ENCODE results near the gene ALG14.
A peak's percentile ranks its signal among the peaks of the same experiment; 100 is the strongest.

ALG14 gene

GRCh38 chr1:95116580-95117206 is 43.9 kb upstream of the ALG14 start:
- CTCF ChIA-PET, result interaction anchor here (0.8 to 1.7 kb wide), 5 partner anchors 32 to 134 kb away, joined by 3 to 7 read pairs (median 4); no protein-coding TSS in a partner anchor
- POLR2A ChIA-PET, result no interaction called here
- peak overlapping the region; percentile 40 to 80 (median 67) for H3K4me3 ChIP-seq (ENCODE audit: control insufficient read depth in 1 of 7, extremely low read depth in 1 of 7, insufficient read depth in 4 of 7, low read depth in 2 of 7, low read length in 6 of 7)
- no peaks in the 10 kb centered on the region for H3K9me3 ChIP-seq (ENCODE audit: control extremely low read depth in 1 of 5, control insufficient read depth in 4 of 5, insufficient read depth in 2 of 5, low read depth in 1 of 5, low read length in 4 of 5)
- peak; percentile 60 to 82 (median 69) for DNase-seq
- H3K27ac ChIP-seq (ENCODE audit: insufficient read depth in 1 of 2, low read depth in 1 of 2, low read length in 2 of 2, poor library complexity in 1 of 2, severe bottlenecking in 2 of 2), result no peak overlapping the region
- peaks cover 0 to 15% (median 13%) of the 10 kb centered on the region in 4 experiments for H3K4me1 ChIP-seq (ENCODE audit: control extremely low read depth in 1 of 4, control insufficient read depth in 4 of 4, insufficient read depth in 4 of 4, low read length in 3 of 4)
- H3K36me3 ChIP-seq (ENCODE audit: control insufficient read depth in 4 of 4, insufficient read depth in 4 of 4, low read length in 3 of 4), result no peaks in the 10 kb centered on the region
- 0% methylated on average over 11 of the region's 17 CpGs for WGBS (ENCODE audit: insufficient coverage)
- H3K27me3 ChIP-seq (replicated peaks in 2 of 5; ENCODE audit: control insufficient read depth in 4 of 5, insufficient read depth in 5 of 5, low read length in 4 of 5), result peaks cover 15 to 50% (median 27%) of the 10 kb centered on the region in 5 experiments

GRCh38 chr1:95115708-95116137 is 43.0 kb upstream of the ALG14 start:
- DNase-seq, result peak in 2 of 3 donors; percentile 14 to 36
- POLR2A ChIA-PET, result no interaction called here
- CTCF ChIA-PET, result interaction anchor here (0.8 to 1.7 kb wide), 4 partner anchors 31 to 118 kb away, joined by 3 to 7 read pairs (median 4); no protein-coding TSS in a partner anchor
- Histone ChIP-seq H3K9me3 (ENCODE audit: control extremely low read depth in 1 of 5, control insufficient read depth in 4 of 5, insufficient read depth in 2 of 5, low read depth in 1 of 5, low read length in 4 of 5) (no peaks in the 10 kb centered on the region), H3K4me3 (ENCODE audit: control insufficient read depth in 1 of 7, extremely low read depth in 1 of 7, insufficient read depth in 4 of 7, low read depth in 2 of 7, low read length in 6 of 7) (no peak overlapping the region), H3K4me1 (ENCODE audit: control extremely low read depth in 1 of 4, control insufficient read depth in 4 of 4, insufficient read depth in 4 of 4, low read length in 3 of 4) (peaks cover 0 to 15% (median 13%) of the 10 kb centered on the region in 4 experiments), H3K27me3 (replicated peaks in 2 of 5; ENCODE audit: control insufficient read depth in 4 of 5, insufficient read depth in 5 of 5, low read length in 4 of 5) (peaks cover 17 to 47% (median 27%) of the 10 kb centered on the region in 5 experiments), H3K36me3 (ENCODE audit: control insufficient read depth in 4 of 4, insufficient read depth in 4 of 4, low read length in 3 of 4) (no peaks in the 10 kb centered on the region), H3K27ac (ENCODE audit: insufficient read depth in 1 of 2, low read depth in 1 of 2, low read length in 2 of 2, poor library complexity in 1 of 2, severe bottlenecking in 2 of 2) (no peak overlapping the region)
- 89% methylated on average over 2 of the region's 3 CpGs for WGBS (ENCODE audit: insufficient coverage)

- Histone ChIP-seq H3K27me3 (replicated peaks in 2 of 5; ENCODE audit: control insufficient read depth in 4 of 5, insufficient read depth in 5 of 5, low read length in 4 of 5) (peaks cover 8 to 30% (median 18%) of the 10 kb centered on the region in 5 experiments), H3K27ac (ENCODE audit: insufficient read depth in 1 of 2, low read depth in 1 of 2, low read length in 2 of 2, poor library complexity in 1 of 2, severe bottlenecking in 2 of 2) (no peak overlapping the region), H3K9me3 (ENCODE audit: control extremely low read depth in 1 of 5, control insufficient read depth in 4 of 5, insufficient read depth in 2 of 5, low read depth in 1 of 5, low read length in 4 of 5) (no peaks in the 10 kb centered on the region), H3K36me3 (ENCODE audit: control insufficient read depth in 4 of 4, insufficient read depth in 4 of 4, low read length in 3 of 4) (no peaks in the 10 kb centered on the region), H3K4me1 (ENCODE audit: control extremely low read depth in 1 of 4, control insufficient read depth in 4 of 4, insufficient read depth in 4 of 4, low read length in 3 of 4) (peaks cover 0 to 15% (median 13%) of the 10 kb centered on the region in 4 experiments), H3K4me3 (ENCODE audit: control insufficient read depth in 1 of 7, extremely low read depth in 1 of 7, insufficient read depth in 4 of 7, low read depth in 2 of 7, low read length in 6 of 7) (no peak overlapping the region)
- POLR2A ChIA-PET, result no interaction called here
- no peak for DNase-seq
- CTCF ChIA-PET, result interaction anchor here (2.0 kb wide), 1 partner anchor 8 kb away, joined by 4 read pairs; no protein-coding TSS in a partner anchor
- no CpG with 5 or more reads among the region's 1 CpG for WGBS (ENCODE audit: insufficient coverage)
Observed at GRCh38 chr1:95113684-95114083, 40.9 kb upstream of the ALG14 start.

DNA sequence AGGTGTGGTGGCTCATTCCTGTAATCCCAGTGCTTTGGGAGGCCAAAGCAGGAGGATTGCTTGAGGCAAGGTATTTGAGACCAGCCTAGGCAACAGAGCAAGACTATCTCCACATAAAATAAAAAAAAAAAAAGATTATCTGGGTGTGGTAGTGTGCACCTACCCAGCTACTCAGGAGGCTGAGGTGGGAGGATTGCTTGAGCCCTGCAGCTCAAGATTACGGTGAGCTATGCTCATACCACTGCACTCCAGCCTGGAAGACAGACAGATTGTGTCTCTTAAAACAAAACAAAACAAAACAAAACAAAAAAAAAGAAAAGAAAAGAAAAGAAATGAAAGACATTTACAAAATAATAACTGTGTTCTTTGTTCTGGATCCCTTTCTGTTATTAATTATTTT is 38.3 kb upstream of the ALG14 start:
- WGBS (ENCODE audit: insufficient coverage), result no CpG with 5 or more reads among the region's 1 CpG
- Histone ChIP-seq H3K36me3 (ENCODE audit: control insufficient read depth in 4 of 4, insufficient read depth in 4 of 4, low read length in 3 of 4) (no peaks in the 10 kb centered on the region), H3K4me3 (ENCODE audit: control insufficient read depth in 1 of 7, extremely low read depth in 1 of 7, insufficient read depth in 4 of 7, low read depth in 2 of 7, low read length in 6 of 7) (no peak overlapping the region), H3K27me3 (replicated peaks in 2 of 5; ENCODE audit: control insufficient read depth in 4 of 5, insufficient read depth in 5 of 5, low read length in 4 of 5) (peaks cover 0 to 10% (median 4%) of the 10 kb centered on the region in 5 experiments), H3K27ac (ENCODE audit: insufficient read depth in 1 of 2, low read depth in 1 of 2, low read length in 2 of 2, poor library complexity in 1 of 2, severe bottlenecking in 2 of 2) (no peak overlapping the region), H3K4me1 (ENCODE audit: control extremely low read depth in 1 of 4, control insufficient read depth in 4 of 4, insufficient read depth in 4 of 4, low read length in 3 of 4) (no peaks in the 10 kb centered on the region), H3K9me3 (ENCODE audit: control extremely low read depth in 1 of 5, control insufficient read depth in 4 of 5, insufficient read depth in 2 of 5, low read depth in 1 of 5, low read length in 4 of 5) (no peaks in the 10 kb centered on the region)
- CTCF ChIA-PET, result no interaction called here
- POLR2A ChIA-PET, result no interaction called here
- DNase-seq, result no peak

DNA sequence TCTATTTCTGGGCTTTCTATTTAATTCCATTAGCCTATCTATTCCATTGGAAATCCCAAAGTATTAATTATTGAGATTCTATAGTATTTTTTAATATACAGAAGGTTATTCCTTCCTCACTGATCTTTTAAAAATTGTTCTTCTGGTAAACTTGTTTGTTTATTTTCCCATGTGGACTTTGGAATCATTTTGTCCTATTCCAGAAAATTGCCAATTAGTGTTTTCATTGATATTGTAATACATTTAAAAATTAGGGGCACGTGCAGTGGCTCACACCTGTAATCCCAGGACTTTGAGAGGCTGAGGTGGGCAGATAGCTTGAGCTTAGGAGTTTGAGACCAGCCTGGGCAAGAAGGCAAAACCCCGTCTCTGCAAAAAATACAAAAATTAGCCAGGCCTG is 36.0 kb upstream of the ALG14 start:
- POLR2A ChIA-PET, result no interaction called here
- no peaks in the 10 kb centered on the region for H3K36me3 ChIP-seq (ENCODE audit: control insufficient read depth in 4 of 4, insufficient read depth in 4 of 4, low read length in 3 of 4)

DNA sequence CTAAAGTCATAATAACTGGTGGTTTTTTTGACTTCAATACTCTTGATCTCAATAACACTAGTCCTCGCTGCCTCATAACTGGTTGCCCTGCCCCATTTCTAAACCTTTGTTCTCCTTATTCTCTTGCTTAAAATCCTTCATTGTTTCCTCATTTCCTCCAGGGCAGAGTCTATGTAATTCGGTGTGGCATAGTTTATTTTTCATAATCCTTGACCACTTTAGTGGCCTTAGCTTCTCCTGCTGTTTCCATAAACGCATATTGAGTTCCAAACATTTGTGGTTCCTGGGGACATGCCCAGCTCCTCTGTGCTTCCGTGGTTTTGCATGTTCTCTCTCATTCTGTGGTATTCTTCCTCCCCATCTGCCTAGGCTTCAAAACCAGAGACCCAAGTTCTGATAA is 25.4 kb upstream of the ALG14 start:
- 75% methylated on average over 3 of the region's 4 CpGs for WGBS (ENCODE audit: insufficient coverage)
- DNase-seq, result no peak
- ChIA-PET CTCF (interaction anchor here (1.6 kb wide), 1 partner anchor 14 kb away, joined by 6 read pairs; no protein-coding TSS in a partner anchor), POLR2A (no interaction called here)
- H3K27ac ChIP-seq (ENCODE audit: insufficient read depth in 1 of 2, low read depth in 1 of 2, low read length in 2 of 2, poor library complexity in 1 of 2, severe bottlenecking in 2 of 2), result no peak overlapping the region
- H3K36me3 ChIP-seq (ENCODE audit: control insufficient read depth in 4 of 4, insufficient read depth in 4 of 4, low read length in 3 of 4), result no peaks in the 10 kb centered on the region
- H3K4me1 ChIP-seq (ENCODE audit: control extremely low read depth in 1 of 4, control insufficient read depth in 4 of 4, insufficient read depth in 4 of 4, low read length in 3 of 4), result no peaks in the 10 kb centered on the region
- H3K4me3 ChIP-seq (ENCODE audit: control insufficient read depth in 1 of 7, extremely low read depth in 1 of 7, insufficient read depth in 4 of 7, low read depth in 2 of 7, low read length in 6 of 7), result no peak overlapping the region
- H3K27me3 ChIP-seq (replicated peaks in 2 of 5; ENCODE audit: control insufficient read depth in 4 of 5, insufficient read depth in 5 of 5, low read length in 4 of 5), result peaks cover 0 to 3% (median 0%) of the 10 kb centered on the region in 5 experiments
- H3K9me3 ChIP-seq (ENCODE audit: control extremely low read depth in 1 of 5, control insufficient read depth in 4 of 5, insufficient read depth in 2 of 5, low read depth in 1 of 5, low read length in 4 of 5), result no peaks in the 10 kb centered on the region

More for the DNA sequence above, 36.0 kb upstream of the ALG14 start:
- no peak overlapping the region for H3K27ac ChIP-seq (ENCODE audit: insufficient read depth in 1 of 2, low read depth in 1 of 2, low read length in 2 of 2, poor library complexity in 1 of 2, severe bottlenecking in 2 of 2)
- H3K9me3 ChIP-seq (ENCODE audit: control extremely low read depth in 1 of 5, control insufficient read depth in 4 of 5, insufficient read depth in 2 of 5, low read depth in 1 of 5, low read length in 4 of 5), result no peaks in the 10 kb centered on the region
- peaks cover 0 to 12% (median 3%) of the 10 kb centered on the region in 5 experiments for H3K27me3 ChIP-seq (replicated peaks in 2 of 5; ENCODE audit: control insufficient read depth in 4 of 5, insufficient read depth in 5 of 5, low read length in 4 of 5)
- H3K4me1 ChIP-seq (ENCODE audit: control extremely low read depth in 1 of 4, control insufficient read depth in 4 of 4, insufficient read depth in 4 of 4, low read length in 3 of 4), result no peaks in the 10 kb centered on the region
- CTCF ChIA-PET, result no interaction called here
- DNase-seq, result no peak
- H3K4me3 ChIP-seq (ENCODE audit: control insufficient read depth in 1 of 7, extremely low read depth in 1 of 7, insufficient read depth in 4 of 7, low read depth in 2 of 7, low read length in 6 of 7), result no peak overlapping the region
- WGBS (ENCODE audit: insufficient coverage), result 100% methylated on average over 2 of the region's 2 CpGs

DNA sequence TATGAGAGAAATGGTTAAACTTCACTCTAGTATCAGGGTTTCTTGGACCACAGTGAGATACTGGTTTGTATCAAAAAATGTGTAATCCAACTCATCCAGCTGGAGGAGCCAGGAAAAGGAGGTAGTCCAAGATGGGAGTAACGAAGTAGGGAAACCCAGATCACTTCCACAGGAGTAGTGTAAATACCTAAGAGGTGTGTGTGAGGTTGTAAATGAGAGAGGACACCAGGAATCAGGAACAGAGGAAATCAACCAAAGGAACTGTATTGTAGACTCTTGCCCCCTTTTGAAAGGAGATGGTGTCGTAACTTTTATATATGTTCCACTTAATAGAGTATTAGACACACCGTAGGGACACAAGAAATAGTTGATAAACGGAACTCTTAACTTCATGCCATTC is 24.7 kb upstream of the ALG14 start:
- 100% methylated on average over 1 of the region's 4 CpGs for WGBS (ENCODE audit: insufficient coverage)
- DNase-seq, result no peak
- Histone ChIP-seq H3K4me3 (ENCODE audit: control insufficient read depth in 1 of 7, extremely low read depth in 1 of 7, insufficient read depth in 4 of 7, low read depth in 2 of 7, low read length in 6 of 7) (no peak overlapping the region), H3K27ac (ENCODE audit: insufficient read depth in 1 of 2, low read depth in 1 of 2, low read length in 2 of 2, poor library complexity in 1 of 2, severe bottlenecking in 2 of 2) (no peak overlapping the region), H3K27me3 (replicated peaks in 2 of 5; ENCODE audit: control insufficient read depth in 4 of 5, insufficient read depth in 5 of 5, low read length in 4 of 5) (peaks cover 0 to 3% (median 0%) of the 10 kb centered on the region in 5 experiments), H3K9me3 (ENCODE audit: control extremely low read depth in 1 of 5, control insufficient read depth in 4 of 5, insufficient read depth in 2 of 5, low read depth in 1 of 5, low read length in 4 of 5) (no peaks in the 10 kb centered on the region), H3K36me3 (ENCODE audit: control insufficient read depth in 4 of 4, insufficient read depth in 4 of 4, low read length in 3 of 4) (no peaks in the 10 kb centered on the region), H3K4me1 (ENCODE audit: control extremely low read depth in 1 of 4, control insufficient read depth in 4 of 4, insufficient read depth in 4 of 4, low read length in 3 of 4) (no peaks in the 10 kb centered on the region)
- CTCF ChIA-PET, result interaction anchor here (1.6 kb wide), 1 partner anchor 13 kb away, joined by 6 read pairs; no protein-coding TSS in a partner anchor
- POLR2A ChIA-PET, result no interaction called here

All from common myeloid progenitor, CD34-positive (primary cell).